Aorta (tissue), 5 donors: ENCODE measurements around the gene TTC14. TPM values are rescaled to one million over a fixed set of nuclear protein-coding genes. Genes with fewer than 3 reads are reported as not detected.

ENCODE experiments used
- ATAC-seq: fragments of 200-7000 bp; cut with Tn5 transposase; one replicate; pipeline ENCODE4 v1.9.1; 2022; ENCODE audit warnings: moderate library complexity; ENCODE audit not compliant: low FRiP score
- DNase-seq, 2 donors: peaks; one replicate each; pipeline ENCODE4 v3.0.0-alpha.2; 2020
- H3K27ac ChIP-seq, 2 donors: one replicate each; pipeline ENCODE4 v1.5.1; 2013; ENCODE audit warnings: low read length in 2 of 2, mild to moderate bottlenecking in 2 of 2, moderate library complexity in 2 of 2, control low read depth in 1 of 2, inconsistent platforms in 1 of 2, low read depth in 1 of 2
- H3K27me3 ChIP-seq, 2 donors: one replicate each; pipeline ENCODE4 v1.6.1; 2013; ENCODE audit warnings: control low read depth in 1 of 2, low read length in 1 of 2, mild to moderate bottlenecking in 1 of 2, moderate library complexity in 1 of 2; ENCODE audit not compliant: insufficient read depth in 2 of 2, control insufficient read depth in 1 of 2
- H3K36me3 ChIP-seq, 2 donors: one replicate each; pipeline ENCODE4 v1.6.1; 2013; ENCODE audit warnings: control low read depth in 1 of 2, low read length in 1 of 2, mild to moderate bottlenecking in 1 of 2; ENCODE audit not compliant: insufficient read depth in 2 of 2, control insufficient read depth in 1 of 2
- H3K4me1 ChIP-seq, 2 donors: one replicate each; pipeline ENCODE4 v1.6.1; 2013; ENCODE audit warnings: low read length in 2 of 2, control low read depth in 1 of 2, mild to moderate bottlenecking in 1 of 2, moderate library complexity in 1 of 2; ENCODE audit not compliant: insufficient read depth in 2 of 2, control insufficient read depth in 1 of 2
- H3K4me3 ChIP-seq, 2 donors: one replicate each; pipeline ENCODE4 v1.5.1; 2013; ENCODE audit warnings: low read length in 2 of 2, control low read depth in 1 of 2, mild to moderate bottlenecking in 1 of 2
- H3K9me3 ChIP-seq: one replicate; pipeline ENCODE4 v1.6.1; 2013; ENCODE audit warnings: mild to moderate bottlenecking, low read length; ENCODE audit not compliant: control insufficient read depth
- WGBS, 2 donors: extraction: QIAGEN DNeasy Blood & Tissue Kit; methylation state at CpG; one replicate each; pipeline ENCODE4 v1.1.7; 2013; 5-methylcytosine and 5-hydroxymethylcytosine counted together
- intact Hi-C, 2 donors: fragments of 100-400 bp; cut with DNase I; formaldehyde crosslinking; loops; one replicate each; pipeline versions ENCODE4 v1.14.2 to v1.15.0; 2022
- polyA plus RNA-seq, 2 donors: library from polyadenylated mRNA; stranded (reverse); fragments of 200-250 nt; gene quantifications; one replicate each; pipeline ENCODE4 v1.2.3, GENCODE V29; 2013
- total RNA-seq, 2 donors: library from RNA; stranded (reverse); fragmentation: NEBNext Ultra II Directional; extraction: Animal tissue kit (Norgen Biotek cat#: 25700); gene quantifications; one replicate each; pipeline ENCODE4 v1.2.1, GENCODE V29; 2021
- donor health status: healthy with polysubstance abuse.
- donor health status: Bipolar disorder and iron deficiency.
- donor health status: DM: no; HTN: no; CAD: no.
- donor health status: DM: no; HTN: no; CAD: no.
- donor health status: DM: yes; HTN: yes; CAD: no.

TTC14 gene
- total and polyA plus RNA-seq, 4 donors: 4.6 to 73.6 (median 48.5) TPM

GRCh38 chr3:180657094-180657493, 55.1 kb downstream of the TTC14 start:
- H3K27me3 ChIP-seq: no peaks in the 10 kb centered on the region
- no peaks in the 10 kb centered on the region for H3K36me3 ChIP-seq
- no peak for ATAC-seq
- H3K4me1 ChIP-seq: no peaks in the 10 kb centered on the region
- H3K4me3 ChIP-seq: no peak overlapping the region
- intact Hi-C loops: no loop called here
- DNase-seq: no peak
- H3K9me3 ChIP-seq: no peaks in the 10 kb centered on the region
- WGBS, 2 donors: 66 to 67% methylated on average over 4 of the region's 4 CpGs
- H3K27ac ChIP-seq: no peak overlapping the region

Other genes with a start within 250 kb of the TTC14 start
- under 1 TPM in 1 of 2 donors, not detected in 1; 0.60 TPM for gene CCDC39, start 77.3 kb downstream of the TTC14 start, total RNA-seq
- not detected for gene CCDC39, start 77.3 kb downstream of the TTC14 start, polyA plus RNA-seq